ENCODE data around the gene PAK3. TPM values are rescaled to one million over a fixed set of nuclear protein-coding genes. Genes with fewer than 3 reads are reported as not detected.

PAK3 gene
- total RNA-seq, 1 donor from 2014 or later = 13.7 TPM

DNA sequence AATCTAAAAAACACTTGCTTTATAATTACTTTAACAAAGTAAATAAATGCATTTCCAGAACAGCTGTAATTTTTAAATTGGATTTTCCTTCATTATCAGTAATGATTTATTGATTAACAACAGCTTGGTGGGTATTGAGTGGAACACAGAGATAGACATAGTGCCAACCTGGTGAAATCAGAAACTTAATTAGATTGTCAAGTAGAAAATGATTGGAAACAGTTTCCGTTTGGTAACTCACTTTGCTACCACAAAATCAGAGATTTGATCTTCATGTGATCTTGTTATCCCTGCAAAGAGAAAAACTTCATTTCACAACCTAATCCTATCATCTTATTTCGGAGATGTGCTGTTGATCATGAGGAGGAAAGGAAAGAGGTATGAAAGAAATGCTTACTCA lies 103.5 kb downstream of the PAK3 start:
- no peak overlapping the region for H3K9ac ChIP-seq (ENCODE audit: low read length)
- TF ChIP-seq, protein P1, sequence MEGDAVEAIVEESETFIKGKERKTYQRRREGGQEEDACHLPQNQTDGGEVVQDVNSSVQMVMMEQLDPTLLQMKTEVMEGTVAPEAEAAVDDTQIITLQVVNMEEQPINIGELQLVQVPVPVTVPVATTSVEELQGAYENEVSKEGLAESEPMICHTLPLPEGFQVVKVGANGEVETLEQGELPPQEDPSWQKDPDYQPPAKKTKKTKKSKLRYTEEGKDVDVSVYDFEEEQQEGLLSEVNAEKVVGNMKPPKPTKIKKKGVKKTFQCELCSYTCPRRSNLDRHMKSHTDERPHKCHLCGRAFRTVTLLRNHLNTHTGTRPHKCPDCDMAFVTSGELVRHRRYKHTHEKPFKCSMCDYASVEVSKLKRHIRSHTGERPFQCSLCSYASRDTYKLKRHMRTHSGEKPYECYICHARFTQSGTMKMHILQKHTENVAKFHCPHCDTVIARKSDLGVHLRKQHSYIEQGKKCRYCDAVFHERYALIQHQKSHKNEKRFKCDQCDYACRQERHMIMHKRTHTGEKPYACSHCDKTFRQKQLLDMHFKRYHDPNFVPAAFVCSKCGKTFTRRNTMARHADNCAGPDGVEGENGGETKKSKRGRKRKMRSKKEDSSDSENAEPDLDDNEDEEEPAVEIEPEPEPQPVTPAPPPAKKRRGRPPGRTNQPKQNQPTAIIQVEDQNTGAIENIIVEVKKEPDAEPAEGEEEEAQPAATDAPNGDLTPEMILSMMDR (IDR thresholded peaks at IDR 0.05; ENCODE audit: insufficient read depth, low read depth, low read length) = no peak
- no peak for TF ChIP-seq EZH2 (IDR thresholded peaks at IDR 0.05; ENCODE audit: insufficient read depth, low read length)
- no peaks in the 10 kb centered on the region for H3K4me1 ChIP-seq (ENCODE audit: insufficient read depth, low read length)
- H4K20me1 ChIP-seq (ENCODE audit: insufficient read depth, low read length) = no peaks in the 10 kb centered on the region
- no peak overlapping the region for H3K4me3 Mint-ChIP-seq (ENCODE audit: unreplicated experiment)
- no peaks in the 10 kb centered on the region for H3K27me3 ChIP-seq (ENCODE audit: insufficient read depth, low read length)
- no peaks in the 10 kb centered on the region for H3K9me3 ChIP-seq (ENCODE audit: insufficient read depth, low read depth, low read length)
- H3K4me3 ChIP-seq (ENCODE audit: insufficient read depth, low read depth, low read length) = no peak overlapping the region
- no peak overlapping the region for H3K4me2 ChIP-seq (ENCODE audit: low read length)
- no peaks in the 10 kb centered on the region for H3K9me3 Mint-ChIP-seq (ENCODE audit: unreplicated experiment)
- DNase-seq (ENCODE audit: low read depth) (no peak), FAIRE-seq (peak; percentile 90)
- H3K27me3 Mint-ChIP-seq (ENCODE audit: low read depth, unreplicated experiment) = no peaks in the 10 kb centered on the region
- no peaks in the 10 kb centered on the region for H3K36me3 ChIP-seq (ENCODE audit: insufficient read depth, low read length)
- no peaks in the 10 kb centered on the region for H3K79me2 ChIP-seq (ENCODE audit: insufficient read depth, low read length)
- no peak overlapping the region for H2AFZ ChIP-seq (ENCODE audit: low read depth, low read length)
- no peak overlapping the region for H3K27ac ChIP-seq (ENCODE audit: low read depth, low read length)
- H3K4me1 Mint-ChIP-seq (ENCODE audit: low read depth, unreplicated experiment) = peaks cover 1% of the 10 kb centered on the region
- no peaks in the 10 kb centered on the region for H3K36me3 Mint-ChIP-seq (ENCODE audit: low read depth, unreplicated experiment)
- no peak overlapping the region for H3K27ac Mint-ChIP-seq (ENCODE audit: unreplicated experiment)

DNA sequence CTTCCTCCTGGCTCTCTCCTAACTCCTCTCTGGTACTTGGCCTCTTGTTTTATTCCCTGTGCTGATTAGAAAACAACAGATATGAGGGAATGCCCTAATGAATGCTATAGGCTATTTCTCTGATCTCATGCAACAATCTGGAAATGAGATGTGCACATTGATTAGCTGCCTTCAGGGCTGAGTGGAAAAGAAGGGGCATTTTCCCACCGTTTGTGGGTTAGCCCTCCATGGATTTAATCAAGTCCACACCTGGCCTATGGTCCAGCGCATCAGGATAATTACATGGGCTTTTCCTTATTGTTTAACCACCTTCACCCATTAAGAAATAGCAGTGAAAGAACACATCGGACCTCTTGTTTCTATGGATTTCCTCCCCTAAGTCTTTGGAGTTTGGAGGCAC lies 104.3 kb downstream of the PAK3 start:
- H3K27ac ChIP-seq (ENCODE audit: low read depth, low read length) = no peak overlapping the region
- H3K4me1 ChIP-seq (ENCODE audit: insufficient read depth, low read length) = no peaks in the 10 kb centered on the region
- Mint-ChIP-seq H3K27me3 (ENCODE audit: low read depth, unreplicated experiment) (no peaks in the 10 kb centered on the region), H3K4me3 (ENCODE audit: unreplicated experiment) (no peak overlapping the region), H3K9me3 (ENCODE audit: unreplicated experiment) (peaks cover 2% of the 10 kb centered on the region), H3K4me1 (ENCODE audit: low read depth, unreplicated experiment) (peaks cover 1% of the 10 kb centered on the region), H3K27ac (ENCODE audit: unreplicated experiment) (no peak overlapping the region), H3K36me3 (ENCODE audit: low read depth, unreplicated experiment) (no peaks in the 10 kb centered on the region)
- H3K36me3 ChIP-seq (ENCODE audit: insufficient read depth, low read length) = no peaks in the 10 kb centered on the region
- FAIRE-seq = no peak
- no peaks in the 10 kb centered on the region for H3K27me3 ChIP-seq (ENCODE audit: insufficient read depth, low read length)
- no peaks in the 10 kb centered on the region for H3K9me3 ChIP-seq (ENCODE audit: insufficient read depth, low read depth, low read length)
- H3K4me3 ChIP-seq (ENCODE audit: insufficient read depth, low read depth, low read length) = no peak overlapping the region
- no peak overlapping the region for H3K9ac ChIP-seq (ENCODE audit: low read length)
- TF ChIP-seq, protein P1 (IDR thresholded peaks at IDR 0.05; ENCODE audit: insufficient read depth, low read depth, low read length) = no peak
- no peak for TF ChIP-seq EZH2 (IDR thresholded peaks at IDR 0.05; ENCODE audit: insufficient read depth, low read length)
- DNase-seq (ENCODE audit: low read depth) = no peak
- H4K20me1 ChIP-seq (ENCODE audit: insufficient read depth, low read length) = no peaks in the 10 kb centered on the region
- no peak overlapping the region for H3K4me2 ChIP-seq (ENCODE audit: low read length)
- H3K79me2 ChIP-seq (ENCODE audit: insufficient read depth, low read length) = no peaks in the 10 kb centered on the region
- no peak overlapping the region for H2AFZ ChIP-seq (ENCODE audit: low read depth, low read length)

DNA sequence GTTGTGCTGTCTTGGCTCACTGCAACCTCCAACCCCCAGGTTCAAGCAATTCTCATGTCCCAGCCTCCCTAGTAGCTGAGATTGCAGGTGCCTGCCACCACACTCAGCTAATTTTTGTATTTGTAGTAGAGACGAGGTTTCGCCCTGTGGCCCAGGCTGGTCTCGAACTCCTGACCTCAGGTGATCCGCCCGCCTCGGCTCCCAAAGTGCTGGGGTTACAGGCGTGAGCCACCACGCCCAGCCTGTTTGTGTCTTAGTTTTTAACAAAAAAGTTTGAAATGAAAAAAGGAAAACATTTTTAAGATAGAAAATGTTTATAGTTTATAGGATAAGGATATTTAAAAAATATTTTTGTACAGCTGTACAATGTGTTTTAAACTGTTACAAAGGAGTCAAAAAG lies 111.9 kb downstream of the PAK3 start:
- H3K79me2 ChIP-seq (ENCODE audit: insufficient read depth, low read length) = no peaks in the 10 kb centered on the region
- no peak overlapping the region for H3K27ac Mint-ChIP-seq (ENCODE audit: unreplicated experiment)
- H3K9me3 ChIP-seq (ENCODE audit: insufficient read depth, low read depth, low read length) = no peaks in the 10 kb centered on the region
- H4K20me1 ChIP-seq (ENCODE audit: insufficient read depth, low read length) = no peaks in the 10 kb centered on the region
- H2AFZ ChIP-seq (ENCODE audit: low read depth, low read length) = no peak overlapping the region
- no peaks in the 10 kb centered on the region for H3K27me3 Mint-ChIP-seq (ENCODE audit: low read depth, unreplicated experiment)
- H3K4me3 ChIP-seq (ENCODE audit: insufficient read depth, low read depth, low read length) = no peak overlapping the region
- no peaks in the 10 kb centered on the region for H3K36me3 Mint-ChIP-seq (ENCODE audit: low read depth, unreplicated experiment)
- H3K9me3 Mint-ChIP-seq (ENCODE audit: unreplicated experiment) = peaks cover 2% of the 10 kb centered on the region
- peaks cover 1% of the 10 kb centered on the region for H3K4me1 Mint-ChIP-seq (ENCODE audit: low read depth, unreplicated experiment)
- no peak for TF ChIP-seq EZH2 (IDR thresholded peaks at IDR 0.05; ENCODE audit: insufficient read depth, low read length)
- TF ChIP-seq, protein P1 (IDR thresholded peaks at IDR 0.05; ENCODE audit: insufficient read depth, low read depth, low read length) = no peak
- DNase-seq (ENCODE audit: low read depth) (no peak), FAIRE-seq (no peak)
- H3K4me1 ChIP-seq (ENCODE audit: insufficient read depth, low read length) = no peaks in the 10 kb centered on the region
- H3K9ac ChIP-seq (ENCODE audit: low read length) = no peak overlapping the region
- H3K4me3 Mint-ChIP-seq (ENCODE audit: unreplicated experiment) = no peak overlapping the region
- H3K4me2 ChIP-seq (ENCODE audit: low read length) = no peak overlapping the region
- H3K36me3 ChIP-seq (ENCODE audit: insufficient read depth, low read length) = no peaks in the 10 kb centered on the region
- H3K27ac ChIP-seq (ENCODE audit: low read depth, low read length) = no peak overlapping the region
- no peaks in the 10 kb centered on the region for H3K27me3 ChIP-seq (ENCODE audit: insufficient read depth, low read length)

All from astrocyte (in vitro differentiated cells and primary cell).